Measurements from ENCODE around the gene PIN1. TPM values are rescaled to one million over a fixed set of nuclear protein-coding genes. Genes with fewer than 3 reads are reported as not detected.

The PIN1 gene
- total RNA-seq, 2 experiments from 2014 or later, result 79.9 to 81.4 TPM

GRCh38 chr19:9793071-9793591 is 42.0 kb upstream of the PIN1 start:
- ATAC-seq, result peak; percentile 8
- Mint-ChIP-seq H3K4me1 (ENCODE audit: low read depth) (peaks cover 27% of the 10 kb centered on the region), H3K9me3 (peaks cover 6% of the 10 kb centered on the region), H3K27me3 (no peaks in the 10 kb centered on the region), H3K27ac (peak overlapping the region; percentile 93), H3K36me3 (ENCODE audit: low read depth) (peaks cover 6% of the 10 kb centered on the region), H3K4me3 (peak overlapping the region; percentile 84)
- intact Hi-C loops (cut with micrococcal nuclease), result no loop called here
- ChIA-PET CTCF (interaction anchor here (0.9 to 1.9 kb wide), 3 partner anchors 25 to 171 kb away, joined by 3 to 9 read pairs (median 4); partner anchors contain the start of gene ZNF846), POLR2A (interaction anchor here (1.0 to 1.7 kb wide), 4 partner anchors 11 to 167 kb away, joined by 4 to 6 read pairs (median 4); partner anchors contain the start of gene UBL5)
- no peak for TF ChIP-seq CTCF (IDR thresholded peaks at IDR 0.05)
- DNase-seq, result peak; percentile 79

GRCh38 chr19:9796113-9796773 is 38.9 kb upstream of the PIN1 start:
- CTCF ChIA-PET, result interaction anchor here (0.6 to 1.7 kb wide), 22 partner anchors 8 to 212 kb away, joined by 3 to 12 read pairs (median 4); partner anchors contain the start of genes ZNF121 and ZNF846
- ATAC-seq, result peak; percentile 31
- peak; percentile 95 for DNase-seq
- TF ChIP-seq CTCF (IDR thresholded peaks at IDR 0.05), result peak; percentile 71
- H3K4me3 Mint-ChIP-seq, result no peak overlapping the region
- H3K27ac Mint-ChIP-seq, result peak overlapping the region; percentile 68
- H3K9me3 Mint-ChIP-seq, result peaks cover 6% of the 10 kb centered on the region
- H3K4me1 Mint-ChIP-seq (ENCODE audit: low read depth), result peaks cover 23% of the 10 kb centered on the region
- intact Hi-C loops (cut with micrococcal nuclease), result loop anchor here (2.0 to 5.0 kb wide), 2 partner anchors 171 to 209 kb away; no protein-coding TSS in a partner anchor
- POLR2A ChIA-PET, result interaction anchor here (0.9 to 1.0 kb wide), 2 partner anchors 175 to 176 kb away, joined by 3 read pairs; partner anchors contain the start of gene ZNF561
- no peaks in the 10 kb centered on the region for H3K27me3 Mint-ChIP-seq
- peaks cover 6% of the 10 kb centered on the region for H3K36me3 Mint-ChIP-seq (ENCODE audit: low read depth)

- ATAC-seq, result no peak
- Mint-ChIP-seq H3K9me3 (peaks cover 6% of the 10 kb centered on the region), H3K36me3 (ENCODE audit: low read depth) (peaks cover 8% of the 10 kb centered on the region), H3K4me3 (no peak overlapping the region), H3K27me3 (no peaks in the 10 kb centered on the region), H3K27ac (no peak overlapping the region), H3K4me1 (ENCODE audit: low read depth) (peaks cover 20% of the 10 kb centered on the region)
- no peak for TF ChIP-seq CTCF (IDR thresholded peaks at IDR 0.05)
- intact Hi-C loops (cut with micrococcal nuclease), result loop anchor here (2.0 to 5.0 kb wide), 2 partner anchors 173 to 211 kb away; no protein-coding TSS in a partner anchor
- ChIA-PET CTCF (interaction anchor here (1.0 to 1.9 kb wide), 6 partner anchors 10 to 213 kb away, joined by 3 to 9 read pairs (median 4); partner anchors contain the start of genes ZNF121 and ZNF846), POLR2A (no interaction called here)
- no peak for DNase-seq
Observed at GRCh38 chr19:9797871-9798270, 37.2 kb upstream of the PIN1 start.

- ChIA-PET CTCF (interaction anchor here (1.0 to 1.9 kb wide), 2 partner anchors 9 to 173 kb away, joined by 3 to 9 read pairs; no protein-coding TSS in a partner anchor), POLR2A (interaction anchor here (0.8 kb wide), 1 partner anchor 176 kb away, joined by 3 read pairs; no protein-coding TSS in a partner anchor)
- H3K9me3 Mint-ChIP-seq, result no peaks in the 10 kb centered on the region
- peaks cover 13% of the 10 kb centered on the region for H3K4me1 Mint-ChIP-seq (ENCODE audit: low read depth)
- no peak overlapping the region for H3K4me3 Mint-ChIP-seq
- no peak for TF ChIP-seq CTCF (IDR thresholded peaks at IDR 0.05)
- intact Hi-C loops (cut with micrococcal nuclease), result loop anchor here (5.0 kb wide), 1 partner anchor 212 kb away; no protein-coding TSS in a partner anchor
- H3K27ac Mint-ChIP-seq, result peak overlapping the region; percentile 47
- no peak for DNase-seq
- no peak for ATAC-seq
- H3K27me3 Mint-ChIP-seq, result no peaks in the 10 kb centered on the region
- H3K36me3 Mint-ChIP-seq (ENCODE audit: low read depth), result peaks cover 2% of the 10 kb centered on the region
Observed at GRCh38 chr19:9799162-9799561, 36.0 kb upstream of the PIN1 start.
